Panc1 (cell line): ENCODE data around the gene CEP128. TPM values are rescaled to one million over a fixed set of nuclear protein-coding genes. Genes with fewer than 3 reads are reported as not detected.

Source experiments
- ATAC-seq: fragments of 200-7000 bp; cut with Tn5 transposase; 2 replicates; pipeline ENCODE4 v1.9.1; 2020; ENCODE audit warnings: mild to moderate bottlenecking, moderate library complexity
- BruUV-seq: library from RNA; stranded (reverse); fragments of 400-500 nt; replicated peaks from 2 replicates; lab custom pipeline; 2021; lab: Mats Ljungman, UMichigan
- CTCF ChIA-PET: fragments of 300-600 bp; sonication (Branson Sonifier 250); formaldehyde crosslinking; loops from one replicate; lab custom pipeline; 2022; ENCODE audit warnings: antibody characterized with exemption; lab: Charles Lee
- POLR2A ChIA-PET: fragments of 300-600 bp; sonication (Branson Sonifier 250); formaldehyde crosslinking; loops from one replicate; lab custom pipeline; 2022; ENCODE audit warnings: antibody characterized with exemption; lab: Charles Lee
- DNase-seq: peaks from one replicate; pipeline ENCODE4 v3.0.0-alpha.2; 2010; ENCODE audit warnings: low read depth, low spot score
- H3K27ac ChIP-seq: 2 replicates; pipeline ENCODE4 v1.5.1; 2011; ENCODE audit warnings: mild to moderate bottlenecking, low read length, inconsistent platforms
- H3K27me3 ChIP-seq: fragments of 200-500 bp; sonication (Bioruptor generic); 2 replicates; pipeline ENCODE4 v1.6.0; 2014; ENCODE audit warnings: low read length, inconsistent platforms; ENCODE audit not compliant: control insufficient read depth, insufficient read depth
- H3K36me3 ChIP-seq: fragments of 200-500 bp; sonication (Bioruptor generic); 2 replicates; pipeline ENCODE4 v1.5.1; 2014; ENCODE audit warnings: inconsistent platforms, mild to moderate bottlenecking, low read length, moderate library complexity; ENCODE audit not compliant: control insufficient read depth, insufficient read depth
- H3K4me1 ChIP-seq: 2 replicates; pipeline ENCODE4 v1.5.1; 2011; ENCODE audit warnings: inconsistent platforms, mild to moderate bottlenecking, low read length, moderate library complexity; ENCODE audit not compliant: control insufficient read depth, insufficient read depth
- H3K4me3 ChIP-seq, 2 experiments: 2 replicates each; pipeline ENCODE4 v1.5.1; 2011 to 2012; ENCODE audit warnings: low read depth in 2 of 2, low read length in 2 of 2, mild to moderate bottlenecking in 2 of 2, inconsistent platforms in 1 of 2, moderate library complexity in 1 of 2
- H3K9me3 ChIP-seq: fragments of 200-500 bp; sonication (Bioruptor generic); 2 replicates; pipeline ENCODE4 v1.5.1; 2014; ENCODE audit warnings: low read depth, mild to moderate bottlenecking, inconsistent platforms, low read length, moderate library complexity; ENCODE audit not compliant: control insufficient read depth, insufficient read depth
- CTCF ChIP-seq: fragments of 450-650 bp; IDR thresholded peaks from 2 replicates; pipeline ENCODE4 v1.5.1; 2017; ENCODE audit warnings: mild to moderate bottlenecking
- POLR2AphosphoS5 ChIP-seq: IDR thresholded peaks from 2 replicates; pipeline ENCODE4 v1.6.1; 2012; ENCODE audit warnings: mild to moderate bottlenecking, low read depth, low read length, moderate library complexity
- REST ChIP-seq, 2 experiments: IDR thresholded peaks; 2 replicates each; pipeline ENCODE4 v1.6.1; 2011 to 2012; ENCODE audit warnings: low read depth in 2 of 2, control low read depth in 1 of 2, low read length in 1 of 2, mild to moderate bottlenecking in 1 of 2, moderate library complexity in 1 of 2; ENCODE audit not compliant: insufficient read depth in 1 of 2
- SIN3A ChIP-seq: IDR thresholded peaks from 2 replicates; pipeline ENCODE4 v1.6.1; 2012; ENCODE audit warnings: low read depth, mild to moderate bottlenecking, low read length, moderate library complexity, borderline replicate concordance; ENCODE audit not compliant: insufficient read depth
- TCF7L2 ChIP-seq: IDR thresholded peaks from 2 replicates; pipeline ENCODE4 v1.6.1; 2011; ENCODE audit warnings: mild to moderate bottlenecking, low read depth, low read length, inconsistent platforms
- in situ Hi-C: cut with HindIII; loops from 2 replicates; pipeline ENCODE4 v1.10.0; 2016; ENCODE audit warnings: low sequenced_read_pairs, low pct_unique_long_range_greater_than_20kb
- intact Hi-C: fragments of 100-400 bp; cut with micrococcal nuclease; formaldehyde crosslinking; loops from one replicate; pipeline ENCODE4 v1.10.0; 2022; ENCODE audit not compliant: unreplicated experiment
- total RNA-seq: library from RNA; stranded (reverse); gene quantifications from one replicate; pipeline ENCODE4 v1.2.1, GENCODE V29; 2021; ENCODE audit not compliant: unreplicated experiment

The CEP128 gene
- total RNA-seq, 1 experiment from 2014 or later: 9.3 TPM

GRCh38 chr14:80679273-80679672, 262.3 kb downstream of the CEP128 start:
- H3K27ac ChIP-seq: no peak overlapping the region
- BruUV-seq: no TSS peak
- intact Hi-C loops (no loop called here), in situ Hi-C loops (no loop called here)
- ATAC-seq (no peak), DNase-seq (no peak)
- no peak overlapping the region for H3K4me3 ChIP-seq
- ChIA-PET POLR2A (no interaction called here), CTCF (no interaction called here)
- H3K27me3 ChIP-seq: no peaks in the 10 kb centered on the region
- no peaks in the 10 kb centered on the region for H3K9me3 ChIP-seq
- H3K36me3 ChIP-seq: no peaks in the 10 kb centered on the region
- H3K4me1 ChIP-seq: no peaks in the 10 kb centered on the region
- TF ChIP-seq POLR2AphosphoS5: no peak
- TF ChIP-seq REST (IDR thresholded peaks at IDR 0.05; ENCODE audit: insufficient read depth in 1 of 2, low read depth in 2 of 2, low read length in 1 of 2): no peak
- TF ChIP-seq TCF7L2: no peak

GRCh38 chr14:80678436-80678835, 263.1 kb downstream of the CEP128 start:
- BruUV-seq: no TSS peak
- Histone ChIP-seq H3K9me3 (no peaks in the 10 kb centered on the region), H3K27me3 (no peaks in the 10 kb centered on the region), H3K4me3 (no peak overlapping the region), H3K36me3 (no peaks in the 10 kb centered on the region), H3K4me1 (no peaks in the 10 kb centered on the region), H3K27ac (no peak overlapping the region)
- in situ Hi-C loops (no loop called here), intact Hi-C loops (no loop called here)
- ChIA-PET POLR2A (no interaction called here), CTCF (no interaction called here)
- DNase-seq: no peak
- TF ChIP-seq SIN3A (no peak), TCF7L2 (no peak)
- ATAC-seq: no peak

GRCh38 chr14:80669426-80669825, 272.1 kb downstream of the CEP128 start:
- H3K27ac ChIP-seq: no peak overlapping the region
- H3K4me3 ChIP-seq: no peak overlapping the region
- H3K36me3 ChIP-seq: no peaks in the 10 kb centered on the region
- no peaks in the 10 kb centered on the region for H3K9me3 ChIP-seq
- BruUV-seq: no TSS peak
- TF ChIP-seq SIN3A (no peak), REST (IDR thresholded peaks at IDR 0.05; ENCODE audit: insufficient read depth in 1 of 2, low read depth in 2 of 2, low read length in 1 of 2) (no peak), POLR2AphosphoS5 (no peak), CTCF (no peak), TCF7L2 (no peak)
- POLR2A ChIA-PET: no interaction called here
- in situ Hi-C loops (no loop called here), intact Hi-C loops (no loop called here)
- ATAC-seq: no peak
- no peaks in the 10 kb centered on the region for H3K4me1 ChIP-seq
- H3K27me3 ChIP-seq: no peaks in the 10 kb centered on the region
- no peak for DNase-seq
- CTCF ChIA-PET: no interaction called here
